NCI-H69 (cell line): ENCODE measurements around the gene HELZ2.
"Not testable (repeated sequence)": the region's sequence is repeated elsewhere in the genome, so short reads cannot be mapped to it uniquely, and the experiment has no call there.

ENCODE experiments used
- DNase-seq: peaks from one replicate; lab custom pipeline; 2025; lab: John Stamatoyannopoulos, UW

HELZ2 gene

DNA sequence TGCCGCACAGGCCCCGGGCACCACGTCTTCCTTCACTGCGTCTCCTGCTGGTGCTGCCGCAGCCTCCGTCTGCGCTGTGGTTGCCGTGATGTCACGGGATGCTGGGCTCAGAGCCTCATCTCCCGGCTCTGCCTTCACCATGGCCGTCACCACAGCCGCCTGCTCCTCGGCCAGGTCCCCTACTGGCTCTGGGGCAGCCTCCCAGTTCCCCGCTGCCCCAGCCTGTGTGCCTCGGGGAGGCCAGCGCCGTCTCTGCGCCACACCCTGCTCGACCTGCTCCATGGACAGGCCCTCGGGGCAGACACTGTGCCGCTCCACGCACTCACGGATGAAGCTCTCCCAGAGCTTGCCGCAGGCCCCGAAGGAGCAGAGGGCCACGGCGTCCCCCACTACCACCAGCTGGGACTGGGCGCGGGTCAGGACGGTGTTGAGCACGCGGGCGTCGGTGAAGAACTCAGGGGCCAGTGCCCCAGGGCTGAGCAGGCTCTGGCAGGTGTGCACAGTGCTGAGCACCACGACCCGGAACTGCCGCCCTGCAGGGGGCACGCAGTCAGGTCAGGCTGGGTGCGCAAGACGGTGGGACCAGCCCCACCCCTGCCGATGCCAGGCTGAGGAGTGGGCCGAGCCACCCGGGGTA, 8.2 kb downstream of the HELZ2 start:
- DNase-seq: peak; percentile 9

DNA sequence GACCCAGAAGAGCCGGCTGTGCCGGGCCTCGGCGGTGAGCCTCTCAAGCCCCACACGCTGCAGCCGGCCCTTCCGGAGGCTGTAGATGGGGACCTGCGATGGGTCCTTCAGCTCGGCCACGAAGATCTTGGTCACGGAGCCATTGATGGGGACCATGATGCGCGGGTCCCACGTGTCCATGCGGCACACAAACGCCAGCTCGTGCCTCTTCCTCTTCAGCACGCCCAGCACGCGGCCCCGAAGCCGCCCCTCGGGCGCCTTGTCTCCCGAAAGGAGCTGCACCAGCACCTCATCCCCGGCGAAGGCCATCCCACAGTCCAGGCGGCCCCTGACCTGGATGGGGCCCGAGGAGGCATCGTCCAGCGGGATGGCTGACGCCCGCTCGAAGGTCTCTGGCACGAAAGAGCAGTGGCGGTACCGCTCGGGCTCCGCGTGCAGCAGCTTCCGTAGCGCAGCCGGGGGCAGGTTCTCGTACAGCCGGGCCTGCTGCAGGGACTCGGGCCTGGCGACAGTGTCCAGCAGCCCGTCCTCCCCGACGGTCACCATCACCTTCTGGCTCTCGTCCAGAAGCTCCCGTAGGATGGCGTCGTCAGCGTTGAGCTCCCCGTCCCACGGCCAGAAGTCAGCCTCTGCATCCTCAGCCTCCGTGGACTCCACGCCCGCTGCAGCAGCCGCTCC, 8.9 kb downstream of the HELZ2 start:
- DNase-seq: no peak

DNA sequence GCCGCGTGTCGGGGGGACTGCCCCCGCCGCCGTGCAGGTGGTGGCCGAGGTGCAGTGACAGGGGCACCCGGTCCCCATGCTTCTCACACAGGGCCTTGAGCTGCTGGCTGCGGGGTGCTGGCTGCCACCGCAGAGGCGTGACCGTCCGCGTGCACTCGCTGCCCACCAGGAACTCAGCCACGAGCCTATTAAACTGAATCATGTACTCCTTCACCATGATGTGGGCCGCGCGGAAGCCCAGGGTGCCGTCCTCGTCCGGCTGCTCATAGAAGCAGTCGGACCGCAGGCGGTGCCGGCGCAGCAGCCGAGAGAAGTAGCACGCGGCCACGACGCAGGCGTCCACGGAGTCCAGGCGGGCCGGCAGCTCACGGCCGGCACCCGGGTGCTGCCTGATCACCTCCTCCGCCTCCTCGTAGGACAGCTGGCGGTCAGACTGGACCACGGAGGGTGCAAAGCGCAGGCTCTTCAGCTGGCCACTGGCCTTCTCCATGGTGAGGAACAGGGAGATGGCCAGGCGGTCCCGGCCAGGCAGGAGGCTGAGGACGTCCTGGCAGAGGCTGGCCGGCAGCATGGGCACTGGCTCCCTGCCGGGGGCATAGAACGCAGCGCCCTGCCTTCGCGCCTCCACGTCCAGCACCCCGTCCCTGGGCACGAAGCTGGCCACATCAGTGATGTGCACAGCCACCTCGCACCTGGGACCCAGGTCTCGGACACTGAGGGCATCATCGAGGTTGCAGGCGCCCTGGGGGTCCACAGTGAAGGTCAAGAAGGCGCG, 9.8 kb downstream of the HELZ2 start:
- no peak for DNase-seq

DNA sequence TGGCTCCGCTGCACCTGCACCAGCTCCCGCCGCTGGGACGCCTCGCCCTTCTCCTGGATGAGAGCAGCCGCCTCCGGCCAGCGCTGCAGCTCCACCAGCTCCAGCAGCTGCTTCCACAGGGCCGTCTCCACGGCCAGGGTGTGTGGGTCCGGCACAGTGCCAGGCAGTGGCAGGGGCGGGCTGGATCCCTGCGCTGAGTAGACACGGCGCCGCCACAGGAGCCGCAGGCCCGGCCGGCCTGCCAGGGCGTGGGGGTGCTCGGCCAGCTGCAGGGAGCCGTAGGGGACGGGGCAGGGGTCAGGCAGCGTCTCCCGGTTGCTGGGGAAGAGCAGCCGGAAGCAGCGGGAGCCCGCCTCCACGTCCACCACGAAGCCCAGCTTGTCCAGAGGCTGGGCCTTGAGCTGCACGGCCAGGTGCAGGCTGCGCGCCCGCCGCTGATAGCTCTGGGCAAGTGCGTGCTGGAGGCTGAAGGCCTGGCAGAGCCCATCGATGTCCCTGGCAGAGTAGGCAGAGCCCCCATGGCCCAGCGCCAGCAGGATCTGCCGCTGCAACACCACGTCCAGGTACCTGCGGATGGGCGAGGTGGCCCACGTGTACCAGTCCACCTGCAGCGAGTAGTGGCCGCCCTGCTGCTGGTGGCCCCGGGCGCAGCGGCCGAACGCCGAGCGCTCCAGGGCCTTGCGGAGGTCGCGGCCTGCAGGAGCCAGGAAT, 10.7 kb downstream of the HELZ2 start:
- DNase-seq: no peak

DNA sequence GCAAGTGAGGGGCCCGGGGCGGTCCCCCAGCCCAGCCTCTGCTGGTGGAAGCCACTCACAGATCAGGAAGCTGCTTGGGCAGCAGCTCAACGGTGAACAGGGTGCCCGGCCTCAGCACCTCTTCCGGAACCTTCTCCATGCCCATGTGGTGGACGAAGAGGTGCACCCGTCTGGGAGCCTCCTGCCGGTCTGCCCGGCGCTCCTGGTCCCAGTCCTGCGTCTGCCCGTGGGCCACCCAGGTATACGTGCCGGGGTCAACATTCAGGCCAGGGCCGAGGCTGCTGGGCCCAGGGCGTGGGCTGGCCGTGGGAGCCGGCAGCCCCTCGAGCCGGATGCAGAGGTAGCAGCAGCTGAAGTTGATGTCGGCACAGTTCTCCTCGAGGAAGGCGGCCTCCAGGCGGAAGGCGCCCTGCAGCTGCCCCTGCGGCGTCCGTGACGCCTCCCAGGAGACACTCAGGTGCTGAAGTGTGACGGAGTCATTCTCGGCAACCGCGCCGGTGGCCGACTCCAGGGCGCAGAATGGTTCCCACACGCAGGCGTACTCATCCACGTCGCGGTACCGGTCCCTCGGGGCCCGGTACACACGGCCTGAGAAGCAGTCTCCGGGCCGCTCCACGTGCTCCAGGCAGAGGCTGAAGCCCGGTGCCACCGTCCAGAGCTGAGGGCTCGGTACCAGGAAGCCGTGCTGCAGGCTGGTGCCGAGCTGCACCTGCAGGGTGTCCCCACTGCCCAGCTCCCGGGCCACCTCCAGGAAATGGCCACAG, 11.4 kb downstream of the HELZ2 start:
- DNase-seq: no peak

DNA sequence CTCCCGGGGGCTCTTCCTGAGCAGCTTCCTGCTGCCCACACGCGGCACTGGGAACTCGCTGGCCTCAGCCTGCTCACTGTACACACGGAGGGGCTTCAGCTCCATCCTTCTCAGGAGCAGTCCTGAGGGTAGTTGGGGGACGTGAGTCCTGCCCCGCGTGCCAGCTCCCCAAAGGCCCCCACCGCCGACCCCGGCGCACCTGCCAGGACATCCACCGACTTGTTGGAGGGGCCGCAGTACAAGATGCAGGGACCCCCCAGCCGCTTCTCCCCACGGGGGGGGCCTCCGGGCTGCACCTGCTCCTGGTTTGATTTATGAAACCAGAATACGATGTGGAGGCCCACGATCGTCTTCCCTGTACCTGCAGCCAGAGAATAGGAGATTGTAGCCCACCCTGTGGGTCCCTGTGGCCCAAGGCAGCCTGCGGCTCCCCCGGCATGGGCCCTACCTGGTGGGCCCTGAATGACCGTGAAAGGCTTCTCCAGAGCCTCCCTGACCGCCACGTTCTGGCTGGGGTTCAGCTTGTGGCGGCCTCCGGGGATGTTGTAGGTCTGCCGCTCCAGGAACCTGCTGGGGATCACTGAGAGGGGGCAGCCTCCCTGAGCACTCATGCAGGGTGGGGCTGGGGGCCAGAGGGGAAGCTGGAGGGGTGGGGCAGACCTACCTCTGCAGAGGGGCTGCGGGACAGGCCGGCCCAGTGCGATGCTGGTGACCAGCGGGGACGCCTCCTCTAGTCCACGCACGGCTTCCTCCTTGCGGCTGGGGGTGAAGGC, 12.2 kb downstream of the HELZ2 start:
- DNase-seq: no peak

DNA sequence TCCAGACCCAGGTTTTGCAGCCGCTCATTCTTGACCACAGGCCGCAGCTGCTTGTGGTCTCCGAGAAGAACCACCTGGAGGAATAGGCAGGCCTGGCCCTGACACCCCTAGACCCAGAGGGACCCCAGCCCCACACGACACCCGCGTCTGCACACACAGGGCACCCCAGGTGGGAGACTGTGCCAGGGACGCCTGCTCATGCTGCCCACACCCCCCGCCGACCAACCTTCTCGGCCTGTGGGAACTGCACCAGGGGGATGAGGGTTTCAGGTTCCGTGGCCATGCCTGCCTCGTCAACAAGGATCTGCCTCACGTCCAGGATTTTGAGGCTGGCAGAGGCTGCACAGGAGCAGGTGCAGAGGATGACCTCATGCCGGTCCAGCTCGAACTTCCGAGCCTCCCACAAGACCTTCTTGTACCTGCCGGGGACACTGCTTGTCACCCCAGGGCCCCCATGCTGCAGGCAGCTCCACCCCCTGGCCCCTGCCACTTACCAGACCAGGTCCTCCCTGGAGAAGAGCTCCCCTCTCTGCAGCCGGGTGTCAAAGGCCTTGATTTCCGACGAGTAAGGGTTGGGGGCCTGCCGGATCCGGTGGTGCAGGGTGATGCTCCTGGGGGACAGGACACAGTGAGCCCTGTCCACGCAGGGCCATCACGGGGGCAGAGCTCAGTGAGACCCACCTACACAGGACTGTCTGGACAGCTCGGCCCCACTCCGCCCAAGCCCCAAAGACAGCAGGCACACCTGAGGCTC, 13.0 kb downstream of the HELZ2 start:
- DNase-seq: no peak

DNA sequence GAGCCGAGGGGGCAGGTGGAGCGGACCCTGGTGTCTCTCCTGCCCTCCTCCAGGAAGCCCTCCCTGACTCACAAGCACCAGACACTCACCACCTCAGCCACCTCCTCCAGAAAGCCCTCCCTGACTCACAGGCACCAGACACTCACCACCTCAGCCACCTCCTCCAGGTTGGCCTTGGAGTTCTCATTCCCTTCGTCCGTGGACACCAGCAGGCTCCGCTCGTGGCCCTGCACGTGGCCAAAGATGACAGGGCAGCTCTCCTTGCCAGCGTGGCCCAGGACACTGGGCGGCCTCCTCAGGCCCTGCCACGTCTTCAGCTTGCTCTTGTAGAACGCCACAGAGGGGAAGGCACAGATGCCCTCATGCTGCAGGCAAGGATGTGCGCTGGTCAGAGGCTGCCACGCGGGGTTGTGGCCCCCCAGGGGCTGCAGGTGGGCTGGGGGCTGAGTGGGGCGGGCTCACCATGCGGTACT, 13.7 kb downstream of the HELZ2 start:
- no peak for DNase-seq

DNA sequence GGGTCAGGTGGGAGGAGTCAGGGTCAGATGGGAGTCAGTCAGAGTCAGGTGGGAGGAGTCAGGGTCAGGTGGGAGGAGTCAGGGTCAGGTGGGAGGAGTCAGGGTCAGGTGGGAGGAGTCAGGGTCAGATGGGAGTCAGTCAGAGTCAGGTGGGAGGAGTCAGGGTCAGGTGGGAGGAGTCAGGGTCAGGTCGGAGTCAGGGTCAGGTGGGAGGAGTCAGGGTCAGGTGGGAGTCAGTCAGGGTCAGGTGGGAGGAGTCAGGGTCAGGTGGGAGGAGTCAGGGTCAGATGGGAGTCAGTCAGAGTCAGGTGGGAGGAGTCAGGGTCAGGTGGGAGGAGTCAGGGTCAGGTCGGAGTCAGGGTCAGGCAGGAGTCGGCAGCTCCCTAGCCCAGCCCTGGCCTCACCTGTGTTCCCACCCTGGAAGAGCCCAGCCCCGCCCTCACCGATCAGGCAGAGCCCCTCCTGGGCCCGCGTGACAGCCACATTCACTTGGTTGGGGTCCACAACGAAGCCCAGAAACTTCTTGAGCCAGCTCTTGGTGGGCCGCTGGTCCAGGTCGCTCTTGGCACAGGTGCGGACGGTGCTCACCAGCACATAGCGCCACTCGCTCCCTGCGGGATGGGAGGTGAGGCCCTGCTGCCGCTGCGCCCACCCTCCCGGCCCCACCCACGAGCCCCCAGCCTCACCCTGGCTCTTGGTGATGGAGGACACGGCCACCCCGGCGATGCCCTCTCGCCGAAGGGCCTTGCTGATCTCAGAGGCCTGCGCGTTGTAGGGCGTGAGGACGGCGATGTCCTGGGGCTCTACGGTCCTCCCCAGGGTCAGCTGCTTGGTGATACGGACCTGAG, 14.3 kb downstream of the HELZ2 start:
- not testable (repeated sequence) for DNase-seq

DNA sequence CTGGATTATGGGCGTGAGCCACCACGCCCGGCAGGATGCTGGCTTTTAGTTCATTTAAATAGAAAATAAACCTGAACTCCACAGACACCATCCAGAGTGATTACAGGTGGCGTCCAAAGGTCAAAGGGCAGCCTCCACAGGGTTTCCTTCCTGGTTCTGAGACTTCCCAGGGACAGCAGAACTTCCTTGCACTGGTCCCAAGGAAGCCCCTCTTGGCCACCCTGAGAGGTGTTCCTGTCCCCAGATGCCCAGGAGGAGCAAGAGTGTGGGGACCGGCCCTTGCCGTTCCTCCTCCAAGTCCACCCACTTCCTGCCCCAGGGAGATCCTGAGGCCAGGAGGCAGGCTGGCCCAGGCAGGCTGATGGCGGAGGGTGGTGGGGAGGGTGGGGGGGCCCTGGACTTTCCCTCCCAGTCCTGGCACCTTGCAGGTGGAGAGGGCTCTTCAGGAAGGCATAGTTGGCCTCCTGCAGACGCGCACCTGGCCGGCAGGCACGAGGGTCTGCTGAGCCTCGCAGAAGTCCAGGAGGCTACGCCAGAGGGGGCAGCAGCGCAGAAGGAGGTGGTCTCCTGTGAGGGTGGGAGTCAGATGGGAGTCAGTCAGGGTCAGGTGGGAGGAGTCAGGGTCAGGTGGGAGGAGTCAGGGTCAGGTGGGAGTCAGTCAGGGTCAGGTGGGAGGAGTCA, 15.1 kb downstream of the HELZ2 start:
- DNase-seq: no peak

DNA sequence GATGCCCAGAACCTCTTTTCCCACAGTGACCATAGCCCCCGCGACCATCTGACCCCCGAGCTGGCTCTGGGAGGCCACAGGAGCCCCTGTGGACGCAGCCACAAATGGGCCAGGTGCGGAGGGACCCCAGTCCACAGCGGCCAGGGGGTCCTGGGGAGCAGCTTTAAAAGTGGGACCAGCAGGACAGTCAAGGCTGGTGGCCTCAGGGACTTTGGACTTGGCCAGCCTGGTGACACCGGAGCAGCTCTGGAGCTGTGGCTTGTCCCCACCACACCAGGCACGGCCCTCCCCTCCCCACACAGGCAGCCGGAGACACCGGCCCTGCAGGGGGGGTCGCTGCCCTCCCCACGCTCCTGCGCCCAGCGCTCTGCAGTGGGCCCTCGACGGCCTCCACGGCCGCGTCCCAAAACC, 16.6 kb downstream of the HELZ2 start:
- no peak for DNase-seq

DNA sequence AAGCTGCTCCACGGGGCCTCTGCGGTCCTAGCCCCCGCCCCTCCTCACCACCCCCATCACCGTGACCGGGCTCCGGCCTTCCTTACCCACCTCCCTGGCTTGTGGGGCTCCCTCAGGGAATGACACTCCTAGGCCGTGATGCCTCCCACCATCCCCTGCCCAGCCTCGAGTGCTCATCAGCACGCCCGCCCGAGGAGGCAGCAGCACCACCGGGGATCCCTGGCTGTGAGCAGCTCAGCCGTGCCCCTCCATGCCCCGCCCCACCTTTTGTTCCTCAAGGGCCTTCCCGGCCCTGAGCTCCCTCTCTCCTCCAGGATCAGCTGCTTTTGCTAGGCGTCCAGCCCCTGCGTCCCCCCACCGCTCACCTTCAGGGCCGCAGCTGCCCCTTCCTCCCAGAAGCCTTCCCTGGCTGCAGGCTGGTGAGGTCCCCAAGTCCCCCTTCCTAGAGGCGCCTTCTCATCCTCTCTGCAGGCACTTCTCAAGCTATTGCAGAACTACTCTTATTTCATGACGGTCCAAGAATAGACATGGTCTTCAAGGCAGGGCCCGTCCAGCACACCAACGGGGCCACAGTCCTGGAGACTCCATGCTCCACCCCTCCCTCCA, 17.1 kb downstream of the HELZ2 start:
- no peak for DNase-seq

DNA sequence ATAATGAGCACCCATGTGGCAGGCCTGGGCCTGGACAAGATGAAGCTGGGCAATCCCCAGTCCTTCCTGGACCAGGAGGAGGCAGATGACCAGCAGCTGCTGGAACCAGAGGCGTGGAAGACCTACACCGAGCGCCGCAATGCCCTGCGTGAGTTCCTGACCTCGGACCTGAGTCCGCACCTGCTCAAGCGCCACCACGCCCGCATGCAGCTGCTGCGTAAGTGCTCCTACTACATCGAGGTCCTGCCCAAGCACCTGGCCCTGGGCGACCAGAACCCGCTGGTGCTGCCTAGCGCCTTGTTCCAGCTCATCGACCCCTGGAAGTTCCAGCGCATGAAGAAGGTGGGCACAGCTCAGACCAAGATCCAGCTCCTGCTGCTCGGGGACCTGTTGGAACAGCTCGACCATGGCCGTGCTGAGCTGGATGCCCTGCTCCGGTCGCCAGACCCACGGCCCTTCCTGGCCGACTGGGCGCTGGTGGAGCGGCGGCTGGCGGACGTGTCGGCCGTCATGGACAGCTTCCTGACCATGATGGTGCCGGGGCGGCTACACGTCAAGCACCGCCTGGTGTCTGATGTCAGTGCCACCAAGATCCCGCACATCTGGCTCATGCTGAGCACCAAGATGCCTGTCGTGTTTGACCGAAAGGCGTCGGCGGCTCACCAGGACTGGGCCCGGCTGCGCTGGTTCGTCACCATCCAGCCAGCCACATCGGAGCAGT, 18.2 kb downstream of the HELZ2 start:
- DNase-seq: no peak

DNA sequence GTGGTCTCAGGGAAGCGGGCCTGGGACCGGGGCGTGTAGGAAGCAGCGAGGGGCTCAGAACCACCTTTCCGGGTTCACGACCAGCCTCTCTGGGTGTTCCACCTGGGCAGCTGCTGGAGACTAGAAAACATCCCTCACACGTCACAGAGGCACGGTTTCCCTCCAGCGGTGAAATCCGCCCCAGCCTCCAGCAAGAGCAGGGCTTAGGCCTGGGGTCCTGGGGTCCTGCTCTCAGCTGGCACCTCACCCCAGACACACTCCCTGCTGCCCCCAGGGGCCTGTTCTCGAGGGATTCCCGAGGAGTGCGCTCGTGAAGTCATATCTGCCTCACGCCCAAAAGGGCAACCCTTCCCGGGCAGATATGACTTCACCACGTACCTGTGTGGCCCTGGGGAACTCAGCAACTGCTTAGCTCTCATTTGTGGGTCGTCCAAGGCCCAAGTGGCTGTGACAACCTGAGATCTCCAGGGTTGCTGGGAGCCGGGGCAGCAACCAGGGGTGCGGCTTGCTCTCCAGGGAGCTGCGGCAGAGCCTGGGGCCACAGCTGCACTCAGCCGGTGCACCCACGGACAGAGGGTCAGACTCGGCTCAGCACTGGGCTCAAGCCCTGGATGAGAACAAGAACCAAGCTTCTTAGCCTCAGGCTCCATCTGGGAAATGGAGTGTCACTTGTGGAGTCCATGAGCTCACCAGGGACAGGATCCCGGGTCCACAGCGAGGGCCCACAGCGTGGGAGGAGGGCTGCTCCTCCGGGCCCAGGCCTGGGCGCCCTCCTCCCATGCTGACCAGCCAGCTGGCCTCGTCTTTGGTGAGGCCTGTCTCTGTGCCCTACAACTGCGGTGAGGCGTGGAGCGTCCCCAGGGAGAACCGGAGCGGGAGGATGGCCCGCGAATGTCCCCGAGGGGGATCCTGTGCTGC, 19.4 kb downstream of the HELZ2 start:
- DNase-seq: peak; percentile 6

DNA sequence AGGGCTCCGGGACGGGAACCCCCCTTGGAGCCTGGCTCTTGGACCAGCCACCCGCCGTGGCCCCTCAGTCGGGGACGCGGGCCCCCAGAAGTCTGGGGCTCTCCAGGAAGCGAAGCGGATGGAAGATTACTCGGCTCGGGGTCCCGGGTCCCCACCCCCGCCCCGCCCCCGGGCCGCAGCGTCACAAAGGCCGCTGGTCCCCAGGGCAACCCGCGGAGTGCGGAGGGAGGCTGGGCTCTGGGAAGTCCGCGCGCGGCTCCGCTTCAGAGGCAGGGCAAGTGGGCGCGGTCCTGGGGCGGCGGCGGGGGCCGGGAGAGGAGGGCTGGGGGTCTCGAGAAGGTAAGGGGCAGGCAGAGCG, 20.1 kb downstream of the HELZ2 start, which contains the start of gene FNDC11:
Gene FNDC11 (plus strand): TSS at position 227 of the 358 bp plus-strand sequence. CDS start 1,505 bp downstream, outside the sequence.
- DNase-seq: peak; percentile 62

DNA sequence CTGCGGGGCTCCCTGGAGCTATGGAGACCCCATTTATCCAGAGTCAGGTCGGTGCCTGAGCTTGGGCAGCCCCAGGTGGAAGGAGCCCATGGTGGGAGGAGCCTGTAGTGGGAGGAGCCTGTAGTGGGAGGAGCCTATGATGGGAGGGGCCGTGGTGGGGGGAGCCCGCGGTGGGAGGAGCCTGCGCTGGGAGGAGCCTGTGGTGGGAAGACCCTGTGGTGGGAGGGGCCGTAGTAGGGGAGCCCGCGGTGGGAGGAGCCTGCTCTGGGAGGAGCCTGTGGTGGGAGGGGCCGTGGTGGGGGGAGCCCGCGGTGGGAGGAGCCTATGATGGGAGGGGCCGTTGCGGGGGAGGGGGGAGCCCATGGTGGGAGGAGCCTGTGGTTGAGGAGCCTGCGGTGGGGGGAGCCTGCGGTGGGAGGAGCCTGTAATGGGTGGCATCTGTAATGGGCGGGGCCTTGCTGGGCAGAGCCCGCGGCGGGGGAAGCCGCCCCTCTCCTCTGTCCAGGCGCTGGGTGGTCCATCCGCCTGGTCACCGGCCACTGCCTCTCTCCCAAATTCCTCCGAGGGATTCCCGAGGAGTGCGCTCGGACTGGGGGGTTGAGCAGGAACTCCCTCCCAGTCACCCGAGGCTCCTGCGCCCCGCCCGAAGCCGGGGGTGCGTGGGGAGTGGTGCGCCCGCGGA, 20.6 kb downstream of the HELZ2 start:
- DNase-seq: peak; percentile 77
